HCT116 (cell line): ENCODE data around the gene ARHGAP8. TPM values are rescaled to one million over a fixed set of nuclear protein-coding genes. Genes with fewer than 3 reads are reported as not detected.

Experiments used
- ATAC-seq: fragments of 200-7000 bp; cut with Tn5 transposase; 2 replicates; pipeline ENCODE4 v1.9.1; 2020; ENCODE audit warnings: mild to moderate bottlenecking, moderate library complexity
- BruUV-seq: library from RNA; stranded (reverse); fragments of 400-500 nt; replicated peaks from 2 replicates; lab custom pipeline; 2021; lab: Mats Ljungman, UMichigan
- CTCF ChIA-PET: fragments of 300-600 bp; sonication (Branson Sonifier 250); formaldehyde crosslinking; loops from one replicate; lab custom pipeline; 2021; ENCODE audit warnings: antibody characterized with exemption; lab: Charles Lee
- POLR2A ChIA-PET: fragments of 300-600, 350-600 bp; sonication (Branson Sonifier 250); formaldehyde crosslinking; loops from one replicate; lab custom pipeline; 2021; ENCODE audit warnings: antibody characterized with exemption; lab: Charles Lee
- RAD21 ChIA-PET, 2 experiments: fragments of 300-600 bp; sonication (Branson Sonifier 250); formaldehyde crosslinking; loops; one replicate each; lab custom pipeline; 2023; ENCODE audit warnings: low total read pairs in 2 of 2; ENCODE audit not compliant: uncharacterized antibody in 2 of 2, unreplicated experiment in 2 of 2, low non-redundant PET in 1 of 2; lab: Charles Lee
- DNase-seq: peaks from one replicate; pipeline ENCODE4 v3.0.0-alpha.2; 2010; ENCODE audit warnings: low read depth, low spot score
- H2AFZ ChIP-seq: fragments of 200-600 bp; shearing (Covaris generic), sonication (generic); 2 replicates; pipeline ENCODE4 v1.6.1; 2017; ENCODE audit warnings: low read depth, mixed run types, mixed read lengths, antibody characterized with exemption, low read length; ENCODE audit not compliant: poor library complexity, severe bottlenecking
- H3K27ac ChIP-seq: 2 replicates; pipeline ENCODE4 v1.5.1; 2012; ENCODE audit warnings: low read depth, low read length
- H3K27me3 ChIP-seq: fragments of 200-600 bp; sonication (generic); 2 replicates; pipeline ENCODE4 v1.6.1; 2016; ENCODE audit warnings: mixed run types, low read length, mixed read lengths; ENCODE audit not compliant: insufficient read depth
- H3K36me3 ChIP-seq, 2 experiments: fragments of 200-500 bp in 1 of 2; fragments of 200-600 bp in 1 of 2; sonication (Bioruptor generic) in 1 of 2; sonication (generic) in 1 of 2; 2 replicates each; pipeline versions ENCODE4 v1.5.1 to v1.6.1; 2014 to 2016; ENCODE audit warnings: low read length in 2 of 2, inconsistent platforms in 1 of 2, mixed read lengths in 1 of 2, mixed run types in 1 of 2; ENCODE audit not compliant: insufficient read depth in 2 of 2, control insufficient read depth in 1 of 2
- H3K4me1 ChIP-seq, 2 experiments: fragments of 200-600 bp in 1 of 2; sonication (generic) in 1 of 2; 2 replicates each; pipeline versions ENCODE4 v1.5.1 to v1.6.1; 2012 to 2017; ENCODE audit warnings: low read length in 2 of 2, inconsistent platforms in 1 of 2, mild to moderate bottlenecking in 1 of 2, mixed read lengths in 1 of 2, mixed run types in 1 of 2, moderate library complexity in 1 of 2; ENCODE audit not compliant: insufficient read depth in 2 of 2, control insufficient read depth in 1 of 2
- H3K4me2 ChIP-seq: fragments of 200-600 bp; sonication (generic); 2 replicates; pipeline ENCODE4 v1.6.1; 2017; ENCODE audit warnings: mixed run types, low read length, mixed read lengths
- H3K4me3 ChIP-seq, 2 experiments: fragments of 200-600 bp in 1 of 2; sonication (generic) in 1 of 2; replicated peaks in 1 of 2; 2 replicates each; pipeline ENCODE4 v1.5.1; 2011 to 2016; ENCODE audit warnings: low read length in 2 of 2, control low read depth in 1 of 2, low read depth in 1 of 2, mild to moderate bottlenecking in 1 of 2, mixed read lengths in 1 of 2, mixed run types in 1 of 2
- H3K79me2 ChIP-seq: fragments of 200-600 bp; sonication (generic); 2 replicates; pipeline ENCODE4 v1.6.1; 2017; ENCODE audit warnings: mild to moderate bottlenecking, mixed run types, low read length, moderate library complexity, mixed read lengths; ENCODE audit not compliant: insufficient read depth
- H3K9ac ChIP-seq: fragments of 200-600 bp; sonication (generic); 2 replicates; pipeline ENCODE4 v1.6.1; 2016; ENCODE audit warnings: low read length, mixed read lengths
- H3K9me2 ChIP-seq: fragments of 200-600 bp; sonication (generic), shearing (Covaris generic); 2 replicates; pipeline ENCODE4 v1.6.1; 2017; ENCODE audit warnings: mixed run types, mild to moderate bottlenecking, moderate library complexity; ENCODE audit not compliant: insufficient read depth
- H3K9me3 ChIP-seq, 2 experiments: fragments of 200-500 bp in 1 of 2; fragments of 200-600 bp in 1 of 2; sonication (Bioruptor generic) in 1 of 2; sonication (generic) in 1 of 2; 2 replicates each; pipeline ENCODE4 v1.6.1; 2014 to 2017; ENCODE audit warnings: low read length in 2 of 2, mixed read lengths in 2 of 2, inconsistent platforms in 1 of 2, low read depth in 1 of 2, mild to moderate bottlenecking in 1 of 2, mixed run types in 1 of 2, moderate library complexity in 1 of 2; ENCODE audit not compliant: control insufficient read depth in 1 of 2, insufficient read depth in 1 of 2
- H4K20me1 ChIP-seq: fragments of 200-600 bp; sonication (generic), shearing (Covaris generic); 2 replicates; pipeline ENCODE4 v1.6.1; 2017; ENCODE audit warnings: mixed run types, mild to moderate bottlenecking, moderate library complexity; ENCODE audit not compliant: insufficient read depth
- CBX3 ChIP-seq: IDR thresholded peaks from 2 replicates; pipeline ENCODE4 v1.6.1; 2012; ENCODE audit warnings: low read depth
- CEBPB ChIP-seq: IDR thresholded peaks from 2 replicates; pipeline ENCODE4 v1.6.1; 2012; ENCODE audit warnings: low read depth
- EGR1 ChIP-seq: IDR thresholded peaks from 2 replicates; pipeline ENCODE4 v1.6.1; 2012; ENCODE audit warnings: low read depth
- ELF1 ChIP-seq: IDR thresholded peaks from 2 replicates; pipeline ENCODE4 v1.6.1; 2012; ENCODE audit warnings: low read depth, borderline replicate concordance
- EZH2phosphoT487 ChIP-seq: fragments of 200-600 bp; IDR thresholded peaks from 2 replicates; pipeline ENCODE4 v1.6.1; 2018; ENCODE audit warnings: antibody characterized with exemption, borderline replicate concordance
- FOSL1 ChIP-seq: IDR thresholded peaks from 2 replicates; pipeline ENCODE4 v1.6.1; 2012; ENCODE audit warnings: low read depth
- JUND ChIP-seq: IDR thresholded peaks from 2 replicates; pipeline ENCODE4 v1.6.1; 2012
- POLR2A ChIP-seq: IDR thresholded peaks from 2 replicates; pipeline ENCODE4 v1.7.0; 2011; ENCODE audit warnings: borderline replicate concordance; ENCODE audit not compliant: insufficient read depth, insufficient read length; ENCODE audit errors: extremely low read depth
- RAD21 ChIP-seq: IDR thresholded peaks from 2 replicates; pipeline ENCODE4 v1.6.1; 2012; ENCODE audit warnings: low read depth, mild to moderate bottlenecking
- SIN3A ChIP-seq: IDR thresholded peaks from 2 replicates; pipeline ENCODE4 v1.6.1; 2012; ENCODE audit warnings: low read depth
- SP1 ChIP-seq: IDR thresholded peaks from 2 replicates; pipeline ENCODE4 v1.6.1; 2012; ENCODE audit warnings: low read depth
- TCF7L2 ChIP-seq: IDR thresholded peaks from 2 replicates; pipeline ENCODE4 v1.7.0; 2011; ENCODE audit warnings: borderline replicate concordance, inconsistent platforms; ENCODE audit not compliant: insufficient read depth, insufficient read length; ENCODE audit errors: extremely low read depth
- YY1 ChIP-seq: IDR thresholded peaks from 2 replicates; pipeline ENCODE4 v1.6.1; 2011; ENCODE audit warnings: low read length, low read depth, moderate library complexity, mild to moderate bottlenecking; ENCODE audit not compliant: insufficient replicate concordance; ENCODE audit errors: extremely low read depth
- ZFX ChIP-seq: fragments of 450-650 bp; IDR thresholded peaks from 2 replicates; pipeline ENCODE4 v1.6.1; 2017
- intact Hi-C: fragments of 100-400 bp; cut with micrococcal nuclease; formaldehyde crosslinking; loops from 2 replicates; pipeline ENCODE4 v1.10.0; 2022
- total RNA-seq: library from RNA; stranded (reverse); gene quantifications from one replicate; pipeline ENCODE4 v1.2.1, GENCODE V29; 2021; ENCODE audit not compliant: unreplicated experiment
- TF ChIP-seq, protein P1 (sequence below), 3 experiments: fragments of 200-600 bp in 1 of 3; sonication (generic) in 1 of 3; IDR thresholded peaks in 2 of 3; conservative IDR thresholded peaks in 1 of 3; 2 replicates each; pipeline ENCODE4 v1.5.1; 2012 to 2017; ENCODE audit warnings: low read depth in 2 of 3, low read length in 2 of 3, antibody characterized with exemption in 1 of 3, borderline replicate concordance in 1 of 3, control low read depth in 1 of 3, mild to moderate bottlenecking in 1 of 3, mixed read lengths in 1 of 3, mixed run types in 1 of 3, moderate library complexity in 1 of 3; ENCODE audit not compliant: insufficient read depth in 1 of 3
- TF ChIP-seq, protein P2 (sequence below): IDR thresholded peaks from 2 replicates; pipeline ENCODE4 v1.6.1; 2012
- TF ChIP-seq, protein P3 (sequence below): IDR thresholded peaks from 2 replicates; pipeline ENCODE4 v1.6.1; 2012
- TF ChIP-seq, protein P4 (sequence below): IDR thresholded peaks from 2 replicates; pipeline ENCODE4 v1.6.1; 2012; ENCODE audit warnings: low read depth

ARHGAP8 gene
- total RNA-seq, 1 experiment from 2014 or later = 67.5 TPM

DNA sequence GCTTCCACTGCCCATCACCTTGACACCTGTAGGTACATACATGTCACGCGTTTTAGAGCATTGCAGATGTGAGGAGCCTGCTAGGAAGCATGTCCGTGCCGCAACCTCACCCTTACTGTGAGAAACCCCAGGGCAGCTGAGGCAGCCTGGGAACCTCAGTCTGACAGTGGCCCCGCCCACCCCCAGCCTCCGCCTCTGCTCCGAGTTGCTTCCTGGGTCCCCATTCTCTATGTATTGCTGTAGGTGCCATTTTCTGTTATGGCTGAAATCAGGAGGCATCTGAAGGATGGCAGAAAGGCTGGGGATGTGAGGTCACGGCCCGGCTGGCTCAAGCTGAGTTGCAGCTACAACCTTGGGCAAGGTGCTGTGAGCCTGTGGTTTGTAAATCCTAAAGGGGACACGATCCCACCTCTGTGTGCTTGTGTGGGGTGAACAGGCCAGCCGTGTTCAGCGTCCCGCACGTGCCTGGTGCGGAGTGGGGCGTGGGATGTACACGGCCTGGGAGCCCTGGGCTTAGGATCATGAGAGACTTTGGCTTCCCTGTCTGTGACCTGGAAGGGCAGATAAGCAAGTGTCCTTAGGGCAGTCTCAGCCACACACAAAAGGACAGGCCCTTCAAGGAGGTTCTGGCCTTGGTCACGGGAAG lies 154.7 kb downstream of the ARHGAP8 start:
- H3K4me3 ChIP-seq = no peak overlapping the region
- H3K9me3 ChIP-seq = peaks cover 0 to under 1% of the 10 kb centered on the region in 2 experiments; a peak in 1 of 4 replicates
- no peak overlapping the region for H2AFZ ChIP-seq
- H3K9me2 ChIP-seq = no peaks in the 10 kb centered on the region
- POLR2A ChIA-PET = no interaction called here
- intact Hi-C loops = no loop called here
- BruUV-seq = no TSS peak
- no peak for DNase-seq
- H3K36me3 ChIP-seq = no peaks in the 10 kb centered on the region
- no peak for TF ChIP-seq EGR1
- TF ChIP-seq ZFX = no peak
- TF ChIP-seq, protein P1, sequence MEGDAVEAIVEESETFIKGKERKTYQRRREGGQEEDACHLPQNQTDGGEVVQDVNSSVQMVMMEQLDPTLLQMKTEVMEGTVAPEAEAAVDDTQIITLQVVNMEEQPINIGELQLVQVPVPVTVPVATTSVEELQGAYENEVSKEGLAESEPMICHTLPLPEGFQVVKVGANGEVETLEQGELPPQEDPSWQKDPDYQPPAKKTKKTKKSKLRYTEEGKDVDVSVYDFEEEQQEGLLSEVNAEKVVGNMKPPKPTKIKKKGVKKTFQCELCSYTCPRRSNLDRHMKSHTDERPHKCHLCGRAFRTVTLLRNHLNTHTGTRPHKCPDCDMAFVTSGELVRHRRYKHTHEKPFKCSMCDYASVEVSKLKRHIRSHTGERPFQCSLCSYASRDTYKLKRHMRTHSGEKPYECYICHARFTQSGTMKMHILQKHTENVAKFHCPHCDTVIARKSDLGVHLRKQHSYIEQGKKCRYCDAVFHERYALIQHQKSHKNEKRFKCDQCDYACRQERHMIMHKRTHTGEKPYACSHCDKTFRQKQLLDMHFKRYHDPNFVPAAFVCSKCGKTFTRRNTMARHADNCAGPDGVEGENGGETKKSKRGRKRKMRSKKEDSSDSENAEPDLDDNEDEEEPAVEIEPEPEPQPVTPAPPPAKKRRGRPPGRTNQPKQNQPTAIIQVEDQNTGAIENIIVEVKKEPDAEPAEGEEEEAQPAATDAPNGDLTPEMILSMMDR (IDR thresholded peaks at IDR 0.05 in 2 of 3, conservative IDR thresholded peaks at IDR 0.05 in 1 of 3; ENCODE audit: borderline replicate concordance in 1 of 3, insufficient read depth in 1 of 3, low read depth in 2 of 3, low read length in 2 of 3) = no peak
- TF ChIP-seq, protein P2, sequence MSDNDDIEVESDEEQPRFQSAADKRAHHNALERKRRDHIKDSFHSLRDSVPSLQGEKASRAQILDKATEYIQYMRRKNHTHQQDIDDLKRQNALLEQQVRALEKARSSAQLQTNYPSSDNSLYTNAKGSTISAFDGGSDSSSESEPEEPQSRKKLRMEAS = no peak
- no peak for TF ChIP-seq SIN3A
- TF ChIP-seq TCF7L2 = no peak
- TF ChIP-seq YY1 = no peak
- no peak for TF ChIP-seq POLR2A
- TF ChIP-seq JUND = no peak
- TF ChIP-seq RAD21 = no peak
- no peak for TF ChIP-seq SP1
- TF ChIP-seq CEBPB = no peak
- no peak for TF ChIP-seq EZH2phosphoT487
- TF ChIP-seq, protein P3, sequence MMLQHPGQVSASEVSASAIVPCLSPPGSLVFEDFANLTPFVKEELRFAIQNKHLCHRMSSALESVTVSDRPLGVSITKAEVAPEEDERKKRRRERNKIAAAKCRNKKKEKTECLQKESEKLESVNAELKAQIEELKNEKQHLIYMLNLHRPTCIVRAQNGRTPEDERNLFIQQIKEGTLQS = no peak
- TF ChIP-seq CBX3 = no peak
- TF ChIP-seq FOSL1 = no peak
- TF ChIP-seq, protein P4, sequence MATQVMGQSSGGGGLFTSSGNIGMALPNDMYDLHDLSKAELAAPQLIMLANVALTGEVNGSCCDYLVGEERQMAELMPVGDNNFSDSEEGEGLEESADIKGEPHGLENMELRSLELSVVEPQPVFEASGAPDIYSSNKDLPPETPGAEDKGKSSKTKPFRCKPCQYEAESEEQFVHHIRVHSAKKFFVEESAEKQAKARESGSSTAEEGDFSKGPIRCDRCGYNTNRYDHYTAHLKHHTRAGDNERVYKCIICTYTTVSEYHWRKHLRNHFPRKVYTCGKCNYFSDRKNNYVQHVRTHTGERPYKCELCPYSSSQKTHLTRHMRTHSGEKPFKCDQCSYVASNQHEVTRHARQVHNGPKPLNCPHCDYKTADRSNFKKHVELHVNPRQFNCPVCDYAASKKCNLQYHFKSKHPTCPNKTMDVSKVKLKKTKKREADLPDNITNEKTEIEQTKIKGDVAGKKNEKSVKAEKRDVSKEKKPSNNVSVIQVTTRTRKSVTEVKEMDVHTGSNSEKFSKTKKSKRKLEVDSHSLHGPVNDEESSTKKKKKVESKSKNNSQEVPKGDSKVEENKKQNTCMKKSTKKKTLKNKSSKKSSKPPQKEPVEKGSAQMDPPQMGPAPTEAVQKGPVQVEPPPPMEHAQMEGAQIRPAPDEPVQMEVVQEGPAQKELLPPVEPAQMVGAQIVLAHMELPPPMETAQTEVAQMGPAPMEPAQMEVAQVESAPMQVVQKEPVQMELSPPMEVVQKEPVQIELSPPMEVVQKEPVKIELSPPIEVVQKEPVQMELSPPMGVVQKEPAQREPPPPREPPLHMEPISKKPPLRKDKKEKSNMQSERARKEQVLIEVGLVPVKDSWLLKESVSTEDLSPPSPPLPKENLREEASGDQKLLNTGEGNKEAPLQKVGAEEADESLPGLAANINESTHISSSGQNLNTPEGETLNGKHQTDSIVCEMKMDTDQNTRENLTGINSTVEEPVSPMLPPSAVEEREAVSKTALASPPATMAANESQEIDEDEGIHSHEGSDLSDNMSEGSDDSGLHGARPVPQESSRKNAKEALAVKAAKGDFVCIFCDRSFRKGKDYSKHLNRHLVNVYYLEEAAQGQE = no peak
- no peak for TF ChIP-seq ELF1
- no peaks in the 10 kb centered on the region for H3K79me2 ChIP-seq
- CTCF ChIA-PET = no interaction called here
- RAD21 ChIA-PET = no interaction called here
- H3K27ac ChIP-seq = no peak overlapping the region
- no peak overlapping the region for H3K9ac ChIP-seq
- no peak overlapping the region for H3K4me2 ChIP-seq
- ATAC-seq = no peak
- no peaks in the 10 kb centered on the region for H3K4me1 ChIP-seq
- no peaks in the 10 kb centered on the region for H4K20me1 ChIP-seq
- 0 out of 2 replicates have a peak, but pooled peaks cover 5% of the 10 kb centered on the region for H3K27me3 ChIP-seq
